Measurements from ENCODE around the gene IER2.

DNA sequence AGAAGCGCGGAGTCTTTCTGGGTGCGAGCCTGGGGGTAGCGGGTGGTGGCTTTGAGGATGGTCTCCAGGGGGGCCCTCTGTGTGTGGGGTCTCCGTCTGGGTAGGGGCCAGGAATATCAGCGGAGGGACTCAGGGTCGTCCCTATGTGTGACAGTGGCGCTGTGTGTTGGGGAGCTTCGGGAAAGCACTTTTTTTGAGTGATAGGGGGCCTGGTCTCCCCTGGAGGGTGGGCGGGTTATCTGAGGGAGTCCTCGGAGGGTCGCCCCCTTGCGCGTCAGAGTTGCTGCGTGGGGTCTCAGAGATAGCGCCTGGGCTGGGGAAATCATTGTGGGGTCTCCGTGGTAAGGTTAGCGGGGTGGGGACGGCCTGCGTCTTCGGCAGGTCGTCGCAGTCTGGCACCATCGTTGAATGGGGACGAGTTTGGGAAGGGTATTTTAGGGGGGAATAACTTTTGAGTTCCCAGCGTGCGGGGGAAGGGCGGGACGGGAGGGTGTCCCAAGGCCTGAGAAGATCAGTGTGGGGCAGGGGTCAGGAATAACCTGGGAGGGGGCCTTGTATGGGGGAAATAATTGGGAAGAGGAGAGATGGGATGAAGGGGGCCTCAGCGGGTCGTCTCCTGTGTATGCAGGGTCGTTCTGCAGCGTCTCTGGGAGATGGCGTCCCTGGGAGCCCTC, 857 bp downstream of the IER2 start:
- TF ChIP-seq POLR2A (IDR thresholded peaks at IDR 0.05; ENCODE audit: low read length) (no peak), GATA1 (IDR thresholded peaks at IDR 0.05; ENCODE audit: low read depth, low read length) (no peak)
